Fibroblast of skin of right biceps (primary cell): ENCODE measurements around the gene CRYGN.
A peak's percentile ranks its signal among the peaks of the same experiment; 100 is the strongest.

Experiments
- DNase-seq: peaks from one replicate; pipeline ENCODE4 v3.0.0-alpha.2; 2013

Gene CRYGN

GRCh38 chr7:151437866-151438516 lies 1.9 kb downstream of the CRYGN start:
- no peak for DNase-seq

GRCh38 chr7:151437159-151437553 lies 2.8 kb downstream of the CRYGN start:
- DNase-seq = no peak

GRCh38 chr7:151436446-151437158 lies 3.3 kb downstream of the CRYGN start:
- DNase-seq = no peak

- DNase-seq = no peak
These were observed 4.0 kb downstream of the CRYGN start for GRCh38 chr7:151435971-151436370.

- DNase-seq = no peak
These were observed 4.6 kb downstream of the CRYGN start for GRCh38 chr7:151435103-151435916.

GRCh38 chr7:151434549-151434948 lies 5.4 kb downstream of the CRYGN start:
- no peak for DNase-seq

GRCh38 chr7:151433721-151434400 lies 6.1 kb downstream of the CRYGN start:
- no peak for DNase-seq

GRCh38 chr7:151432658-151433521 lies 7.1 kb downstream of the CRYGN start:
- no peak for DNase-seq

- DNase-seq = no peak
These were observed 8.1 kb downstream of the CRYGN start for GRCh38 chr7:151431768-151432311.

- DNase-seq = no peak
These were observed 8.6 kb downstream of the CRYGN start for GRCh38 chr7:151431281-151431767.

- no peak for DNase-seq
These were observed 9.3 kb downstream of the CRYGN start for GRCh38 chr7:151430391-151431205.

- DNase-seq = no peak
These were observed 10.2 kb downstream of the CRYGN start for GRCh38 chr7:151429560-151430331.

GRCh38 chr7:151429237-151429559 lies 10.7 kb downstream of the CRYGN start:
- no peak for DNase-seq

GRCh38 chr7:151428378-151429236 lies 11.3 kb downstream of the CRYGN start:
- DNase-seq = peak; percentile 65

- no peak for DNase-seq
These were observed 12.1 kb downstream of the CRYGN start for GRCh38 chr7:151427705-151428377.

- no peak for DNase-seq
These were observed 12.8 kb downstream of the CRYGN start for GRCh38 chr7:151426904-151427704.

- DNase-seq = peak; percentile 93
These were observed 13.5 kb downstream of the CRYGN start for GRCh38 chr7:151426441-151426903.
